ENCODE results near the gene KCNQ1OT1.

The KCNQ1OT1 gene

GRCh38 chr11:2593393-2593950 lies 106.3 kb downstream of the KCNQ1OT1 start:
- DNase-seq = no peak

DNA sequence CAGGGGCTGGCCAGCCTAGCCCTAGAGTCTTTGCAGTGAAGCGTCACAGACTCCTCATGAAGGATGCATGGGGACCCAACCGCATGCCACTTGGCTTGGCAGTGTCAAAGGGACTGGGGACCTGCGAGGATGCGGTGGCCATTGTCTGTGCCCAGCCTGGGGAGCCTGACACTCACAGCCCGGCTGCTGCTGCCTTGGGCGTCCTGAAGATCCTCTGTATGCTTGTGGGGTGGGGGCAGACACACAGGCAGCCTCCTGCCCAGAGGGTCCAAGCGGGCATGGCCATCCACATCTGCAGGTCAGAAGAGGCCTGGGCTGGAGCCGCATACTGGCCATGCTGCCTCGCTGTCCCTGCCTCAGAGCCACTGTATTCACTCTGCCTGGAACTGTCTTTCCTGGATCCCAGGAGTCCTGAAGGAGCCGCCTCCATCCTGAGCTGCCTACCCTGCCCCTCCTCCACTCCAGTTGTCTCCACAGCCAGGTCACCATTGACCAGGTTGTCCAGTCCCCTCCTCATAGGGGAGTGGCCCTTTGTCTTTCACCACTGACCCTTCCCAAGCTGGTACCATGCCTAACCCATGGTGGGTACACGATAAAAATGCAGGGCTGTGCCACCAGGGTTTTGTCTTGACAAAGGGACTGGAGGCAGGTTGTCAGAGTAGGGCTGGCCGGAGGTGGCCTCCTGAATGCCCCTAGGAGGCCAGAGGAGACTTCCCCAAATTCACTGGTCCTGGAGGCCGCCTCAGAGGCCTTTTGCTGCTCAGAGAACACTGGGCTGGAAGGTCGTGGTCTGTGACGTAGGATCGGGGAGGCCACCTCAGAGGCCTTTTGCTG lies 107.0 kb downstream of the KCNQ1OT1 start:
- no peak for DNase-seq

- no peak for DNase-seq
Measured at GRCh38 chr11:2591805-2592204, 108.0 kb downstream of the KCNQ1OT1 start.

DNA sequence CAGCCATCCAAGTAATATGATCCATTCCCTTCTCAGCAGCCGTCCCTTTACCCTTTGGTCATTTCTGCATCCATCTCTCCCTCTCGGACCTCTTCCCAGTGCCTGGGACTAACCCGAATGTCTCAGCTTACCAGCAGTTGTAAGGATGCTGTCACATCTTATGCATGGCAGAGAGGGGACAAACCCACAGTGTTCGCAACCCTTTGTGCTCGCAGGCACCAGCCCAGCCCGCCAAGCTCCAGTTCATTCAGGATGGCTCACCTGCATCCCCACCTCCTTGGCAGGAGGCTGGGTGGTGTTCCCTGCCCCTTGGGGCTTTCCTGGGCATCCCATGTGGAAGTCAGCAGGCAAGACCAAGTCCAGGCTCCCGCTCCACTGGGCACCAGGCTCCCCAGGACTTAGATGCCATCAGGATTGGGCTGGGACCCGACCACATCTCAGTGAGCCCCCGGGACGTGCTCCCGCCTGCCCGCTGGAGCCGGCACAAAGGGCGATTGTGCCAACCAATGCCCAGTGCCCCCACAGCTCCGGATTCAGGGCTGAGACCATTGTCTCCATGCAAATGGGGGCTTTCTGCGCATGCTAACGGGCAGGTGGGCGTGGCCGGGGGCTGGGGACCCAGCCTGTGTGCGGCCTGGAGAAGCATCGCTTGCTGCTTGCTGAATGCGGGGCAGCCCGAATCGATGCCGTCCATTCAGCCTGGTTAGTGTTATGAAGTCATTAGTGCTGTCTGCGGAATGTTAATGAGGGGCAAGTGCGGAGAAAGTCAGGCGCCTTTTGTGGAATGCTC lies 108.6 kb downstream of the KCNQ1OT1 start:
- no peak for DNase-seq

DNA sequence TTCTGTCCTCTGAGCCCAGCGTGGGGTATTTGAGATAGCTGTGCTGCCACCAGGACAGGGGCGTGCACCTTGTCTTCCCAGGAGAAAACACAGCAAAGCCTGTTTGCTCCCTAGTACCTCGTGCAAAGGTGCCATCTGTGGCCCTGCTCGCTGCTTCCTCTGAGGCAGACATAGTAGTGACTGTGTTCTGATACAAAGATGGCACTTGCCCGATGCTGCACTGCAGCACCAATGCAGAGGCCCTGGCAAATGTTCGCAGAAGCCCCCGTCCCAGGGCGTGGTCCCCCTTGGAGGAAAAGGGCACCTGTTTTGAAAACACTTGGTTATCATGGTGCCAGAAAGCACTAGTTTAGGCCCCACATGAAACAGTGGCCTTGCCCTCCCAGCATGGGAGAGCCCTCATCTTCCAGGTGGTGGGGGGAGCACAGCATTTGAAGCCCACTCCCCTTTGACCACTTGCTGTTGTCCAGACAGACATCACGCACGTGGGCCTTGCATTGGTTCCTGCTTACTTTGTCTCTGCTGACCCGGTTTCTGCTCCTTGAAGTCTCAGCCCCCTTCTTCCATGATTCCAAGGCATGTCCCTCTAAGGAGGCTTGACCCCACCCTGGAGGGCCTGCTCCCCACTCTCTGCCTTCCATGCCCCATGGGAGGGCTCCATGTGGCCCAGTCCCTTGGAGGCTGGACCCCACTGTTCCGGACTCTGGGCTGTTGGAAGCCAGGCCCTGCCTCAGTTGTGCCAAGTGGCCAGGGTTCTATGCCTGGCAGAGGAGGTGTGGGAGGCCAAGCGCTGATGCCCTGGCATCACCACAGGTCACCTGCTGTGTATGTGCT lies 109.4 kb downstream of the KCNQ1OT1 start:
- DNase-seq = no peak

GRCh38 chr11:2589538-2589934 lies 110.3 kb downstream of the KCNQ1OT1 start:
- DNase-seq = no peak

DNA sequence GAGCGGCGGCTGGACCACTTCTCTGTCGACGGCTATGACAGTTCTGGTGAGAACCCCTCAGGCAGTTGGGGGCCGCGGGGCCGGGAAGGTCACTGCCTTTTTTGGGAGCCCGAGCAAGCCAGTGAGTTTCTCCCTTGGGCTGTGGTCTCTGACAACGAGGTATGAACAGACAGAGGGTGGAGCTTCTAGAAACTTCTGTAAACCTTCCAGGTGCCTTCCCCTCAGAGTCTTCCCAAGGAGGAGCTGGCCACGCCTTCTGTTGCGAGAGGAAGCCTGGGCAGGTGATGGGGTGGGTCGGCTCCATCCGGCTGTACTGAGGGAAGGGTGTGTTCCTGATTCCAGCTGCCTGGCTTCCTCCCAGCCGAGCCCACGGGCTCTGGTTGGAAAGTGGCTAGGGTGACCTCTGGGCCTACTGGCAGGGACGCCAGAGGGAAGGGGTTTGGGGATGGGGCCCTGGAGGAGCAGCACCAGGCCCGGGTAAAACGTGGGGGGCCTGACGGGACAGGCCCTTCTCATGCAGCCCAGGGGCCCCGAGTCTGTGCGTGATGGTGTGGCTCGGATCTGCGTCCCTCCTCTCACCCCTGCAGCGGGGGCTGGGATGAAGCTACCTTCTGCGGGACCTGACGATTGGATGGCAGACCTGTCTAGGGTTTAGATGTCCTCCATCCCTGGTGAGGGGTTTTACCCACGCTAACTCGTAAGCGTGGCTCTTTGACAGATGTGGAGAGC lies 110.8 kb downstream of the KCNQ1OT1 start:
- no peak for DNase-seq

DNA sequence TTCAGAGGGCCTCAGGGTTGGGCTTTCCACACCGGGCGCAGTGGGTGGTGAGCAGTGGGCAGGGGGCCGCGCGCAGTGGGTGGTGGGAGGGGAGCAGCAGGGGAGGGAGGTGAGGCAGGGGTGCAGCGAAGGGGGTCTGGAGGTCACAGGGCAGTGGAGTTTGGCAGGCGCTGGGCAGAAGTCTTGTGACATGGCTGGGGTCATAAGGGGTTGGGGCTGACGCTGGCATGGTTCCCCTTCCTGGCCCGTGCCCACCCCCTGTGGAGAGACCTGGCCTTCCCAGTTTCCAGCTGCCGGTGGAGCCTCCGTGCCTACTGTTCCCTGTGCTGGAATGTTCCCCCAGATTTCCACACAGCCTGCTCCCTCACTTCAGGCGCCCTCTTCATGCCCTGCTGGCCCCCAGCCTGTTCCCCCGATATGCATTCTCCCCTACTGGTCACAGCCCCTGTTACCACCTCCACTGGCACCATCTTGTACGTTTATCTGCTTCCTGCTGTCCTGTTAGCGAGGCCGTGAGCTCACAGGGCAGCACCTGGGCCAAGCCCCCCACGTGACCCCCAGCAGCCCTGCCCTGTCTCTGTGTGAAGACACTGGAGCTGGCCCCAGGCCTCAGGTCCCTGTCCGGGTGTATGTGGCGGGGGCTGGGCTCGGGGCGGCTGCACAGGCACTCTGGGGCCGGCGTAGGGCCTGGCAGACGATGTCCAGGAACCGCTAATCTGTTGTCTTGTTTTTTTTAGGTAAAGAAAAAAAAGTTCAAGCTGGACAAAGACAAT lies 111.6 kb downstream of the KCNQ1OT1 start:
- no peak for DNase-seq

DNA sequence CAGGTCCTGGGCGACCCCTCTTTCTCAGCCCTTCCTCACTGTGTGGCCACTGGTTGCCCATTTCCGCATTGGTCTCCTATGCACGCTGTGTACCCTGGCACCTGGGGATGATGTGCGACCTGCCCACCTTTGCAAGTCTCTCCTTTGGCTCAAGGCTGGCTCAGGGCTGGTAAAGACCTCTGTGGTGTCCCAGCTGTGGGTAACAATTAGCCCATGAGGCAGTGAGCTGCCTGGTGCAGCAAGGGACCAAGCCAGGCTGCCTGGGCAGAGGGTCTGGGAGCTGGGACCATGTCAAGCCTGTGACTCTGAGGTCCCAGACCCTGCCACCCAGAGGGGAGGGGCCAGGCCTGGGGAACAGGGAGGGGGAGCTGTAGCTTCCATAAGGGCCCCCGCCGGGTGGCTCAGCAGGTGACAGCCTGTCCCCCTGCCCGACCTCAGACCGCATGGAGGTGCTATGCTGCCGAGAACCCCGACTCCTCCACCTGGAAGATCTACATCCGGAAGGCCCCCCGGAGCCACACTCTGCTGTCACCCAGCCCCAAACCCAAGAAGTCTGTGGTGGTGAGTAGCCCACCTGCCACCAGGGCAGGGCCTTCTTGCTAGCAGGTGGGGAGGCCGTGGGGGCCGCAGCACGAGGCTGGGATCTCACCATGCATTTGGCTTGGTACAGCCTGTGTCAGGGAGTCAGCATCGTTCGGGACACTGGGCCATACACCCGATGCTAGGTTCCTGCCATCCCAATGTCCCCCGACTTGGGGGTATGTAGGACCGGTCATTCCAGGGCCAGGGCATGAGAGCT lies 112.5 kb downstream of the KCNQ1OT1 start:
- no peak for DNase-seq

- no peak for DNase-seq
Measured at GRCh38 chr11:2586793-2587131, 113.0 kb downstream of the KCNQ1OT1 start.

GRCh38 chr11:2586087-2586792 lies 113.6 kb downstream of the KCNQ1OT1 start:
- no peak for DNase-seq

DNA sequence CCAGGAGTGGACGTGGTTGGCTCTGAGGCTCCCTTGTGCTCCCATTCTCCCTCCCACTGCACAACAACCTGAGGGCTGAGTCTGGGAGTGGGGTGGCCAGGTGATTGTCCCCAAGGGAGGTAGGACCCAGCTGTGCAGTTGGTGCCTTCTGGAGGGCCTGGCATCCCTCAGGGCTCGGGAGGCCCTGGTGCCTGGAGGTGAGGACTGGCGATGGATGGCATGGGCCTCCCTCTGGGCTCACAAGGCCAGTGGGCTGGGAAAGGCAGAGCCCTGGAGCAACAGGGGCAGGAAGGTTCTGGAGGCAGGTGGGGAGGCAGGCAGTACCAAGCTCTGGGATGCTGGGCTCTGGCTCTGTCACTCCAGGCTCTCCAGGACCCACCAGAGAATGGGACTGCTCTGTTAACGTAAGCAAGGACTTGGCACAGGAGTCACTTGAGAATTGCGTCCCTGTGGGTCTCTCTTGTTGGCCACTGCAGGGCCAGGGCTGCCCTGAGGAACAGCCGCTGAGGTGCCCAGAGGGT lies 114.2 kb downstream of the KCNQ1OT1 start:
- no peak for DNase-seq

- DNase-seq = no peak
Measured at GRCh38 chr11:2584812-2585565, 114.8 kb downstream of the KCNQ1OT1 start.

DNA sequence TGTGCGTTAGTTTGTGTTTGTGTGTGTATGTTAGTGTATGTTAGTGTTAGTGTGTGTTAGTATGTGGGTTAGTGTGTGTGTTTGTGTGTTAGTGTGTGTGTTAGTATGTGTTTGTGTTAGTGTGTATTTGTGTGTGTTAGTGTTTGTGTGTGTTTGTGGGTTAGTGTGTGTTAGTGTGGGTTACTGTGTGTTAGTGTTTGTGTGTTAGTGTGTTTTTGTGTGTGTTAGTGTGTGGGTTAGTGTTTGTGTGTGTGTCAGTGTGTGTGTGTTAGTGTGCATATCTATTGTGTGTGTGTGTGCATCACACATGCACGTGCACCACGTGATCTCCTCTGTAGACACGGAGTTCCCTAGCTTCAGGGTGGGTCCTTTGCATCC lies 115.4 kb downstream of the KCNQ1OT1 start:
- no peak for DNase-seq

GRCh38 chr11:2583605-2583958 lies 116.2 kb downstream of the KCNQ1OT1 start:
- no peak for DNase-seq

- no peak for DNase-seq
Measured at GRCh38 chr11:2582946-2583604, 116.7 kb downstream of the KCNQ1OT1 start.

DNA sequence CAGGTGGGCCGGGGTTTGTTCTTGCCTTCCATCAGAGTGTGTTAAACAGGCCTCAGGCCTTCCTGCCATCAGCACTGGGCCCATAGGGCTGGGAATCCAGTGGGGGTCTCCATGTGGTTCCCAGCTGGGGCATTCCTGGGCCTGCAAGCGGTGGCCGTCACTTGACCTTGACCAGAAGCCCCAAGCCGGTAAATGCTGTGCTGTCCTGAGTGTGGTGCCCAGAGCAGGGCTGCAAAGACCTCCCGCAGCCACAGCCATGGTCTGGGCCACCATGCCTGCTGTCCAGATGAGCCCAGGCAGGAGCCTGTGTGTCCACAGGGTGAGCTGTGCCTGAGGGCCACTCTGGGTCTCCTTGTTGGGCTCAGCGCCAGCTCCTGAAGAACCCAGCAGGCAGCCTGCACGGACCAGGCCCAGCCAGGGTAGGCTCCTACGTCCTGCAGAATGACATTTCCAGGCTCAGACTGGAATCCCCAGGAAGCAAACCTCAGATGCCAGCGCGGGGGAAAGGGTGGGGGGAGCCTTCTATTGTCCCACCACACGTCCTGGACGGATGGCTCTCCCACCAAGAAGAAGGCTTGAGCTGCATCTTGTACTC lies 117.3 kb downstream of the KCNQ1OT1 start:
- DNase-seq = peak; percentile 24

- no peak for DNase-seq
Measured at GRCh38 chr11:2581931-2582350, 117.9 kb downstream of the KCNQ1OT1 start.

All from fibroblast of skin of scalp (primary cell).